ENCODE data around the gene IPMK.
"Not testable (repeated sequence)": the region's sequence is repeated elsewhere in the genome, so short reads cannot be mapped to it uniquely, and the experiment has no call there.

IPMK gene

DNA sequence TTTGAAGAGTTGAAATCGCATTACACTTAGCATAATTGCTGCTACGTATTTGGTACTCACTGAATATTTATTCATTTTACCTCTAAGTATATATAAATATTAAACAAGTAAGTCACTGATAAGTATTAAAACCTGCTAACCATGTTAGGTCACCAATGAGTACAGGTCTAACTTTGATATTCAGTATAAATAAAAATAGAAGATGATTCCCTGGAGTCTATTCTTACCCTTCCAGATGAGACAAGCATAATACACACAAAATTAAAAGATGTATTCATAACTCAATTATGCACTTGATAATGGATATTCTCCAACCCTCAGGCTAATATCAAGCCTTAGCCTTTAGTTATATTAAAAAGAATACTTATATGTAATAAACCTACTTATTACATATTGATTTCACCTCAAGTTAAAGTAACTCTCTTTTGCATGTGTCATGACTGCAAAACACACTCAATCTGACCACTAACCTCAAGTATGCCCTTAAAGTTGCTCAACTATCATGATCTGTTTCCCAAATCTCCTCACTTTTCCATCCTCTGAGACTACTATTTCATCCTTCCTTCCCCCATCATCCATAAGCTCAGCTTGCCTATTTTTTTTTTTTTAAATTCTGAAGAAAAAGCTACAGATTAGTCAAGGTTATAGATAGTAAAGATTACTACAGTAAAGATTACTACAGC is 46.8 kb downstream of the IPMK start:
- DNase-seq, result no peak

DNA sequence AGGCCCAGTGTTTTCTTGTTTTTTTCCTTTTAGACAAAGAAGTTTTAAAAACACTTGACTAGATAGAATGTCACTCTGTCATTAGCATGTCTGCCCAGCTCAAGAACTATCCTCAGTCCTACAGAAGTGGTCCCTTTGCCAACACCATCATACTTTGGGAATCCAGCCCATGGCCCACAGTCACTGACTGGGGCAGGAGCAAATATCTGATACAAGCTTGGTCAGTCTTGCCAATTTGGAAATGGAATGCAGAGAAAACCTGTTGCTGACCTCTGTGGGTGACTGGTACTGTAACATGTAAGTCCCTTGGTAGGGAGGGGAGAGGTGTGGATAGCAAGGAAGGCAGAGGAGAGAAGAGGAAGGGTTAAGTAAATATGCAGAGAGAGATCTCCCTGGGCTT is 47.8 kb downstream of the IPMK start:
- DNase-seq, result no peak

DNA sequence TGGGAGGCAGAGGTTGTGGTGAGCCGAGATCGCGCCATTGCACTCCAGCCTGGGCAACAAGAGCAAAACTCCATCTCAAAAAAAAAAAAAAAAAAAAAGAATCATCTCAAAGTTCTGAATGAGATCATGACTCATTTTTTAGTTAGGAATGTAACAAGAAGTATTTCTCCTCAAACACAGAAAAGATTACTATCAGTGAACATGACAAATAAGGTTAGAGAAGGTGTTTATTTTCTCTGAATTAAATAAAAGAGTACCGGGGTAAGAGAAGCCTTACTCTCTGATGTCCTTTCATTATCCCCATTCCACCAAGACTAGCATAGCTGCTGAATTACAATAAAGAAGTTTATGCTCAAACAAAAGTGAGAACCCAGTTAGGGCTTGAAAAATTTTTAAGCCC is 50.1 kb downstream of the IPMK start:
- DNase-seq, result no peak

DNA sequence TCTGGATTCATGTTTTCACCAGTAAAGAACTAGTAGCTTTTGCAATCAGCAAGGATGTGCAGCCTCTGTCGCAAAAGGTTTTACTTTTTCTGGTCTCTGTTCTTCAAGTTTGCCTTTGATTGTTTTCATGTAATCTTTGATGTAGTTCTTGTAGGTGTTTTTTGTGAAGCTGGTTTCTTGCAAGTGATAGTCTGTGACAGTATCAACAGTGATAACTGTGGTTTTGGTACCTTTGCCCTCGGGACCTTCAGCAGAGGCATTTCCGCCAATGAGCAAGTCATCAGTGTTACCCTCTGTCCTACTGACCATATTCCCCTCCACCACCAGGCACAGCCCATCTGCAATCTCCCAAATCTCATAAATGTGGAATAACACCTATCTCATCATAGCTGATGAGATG is 55.1 kb downstream of the IPMK start:
- no peak for DNase-seq

DNA sequence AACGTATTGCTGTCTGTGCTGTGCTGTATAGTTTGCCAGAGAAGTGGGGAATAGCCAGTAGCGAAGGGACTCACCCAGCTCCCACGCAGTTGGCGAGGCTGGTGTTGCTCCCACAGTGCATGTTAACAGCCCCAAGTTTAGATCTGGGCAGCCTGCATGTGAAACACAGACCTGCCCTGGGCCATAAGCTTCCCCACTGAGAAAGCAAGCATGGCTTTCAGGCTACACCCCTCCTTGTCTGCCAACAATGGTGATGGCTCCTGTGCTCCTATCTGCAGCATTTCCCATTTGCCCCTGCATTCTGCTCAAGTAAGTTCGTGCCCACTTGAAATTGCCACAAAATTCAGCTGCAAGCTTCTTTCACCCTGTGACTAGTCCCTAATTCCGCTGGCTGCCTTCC is 57.5 kb downstream of the IPMK start:
- no peak for DNase-seq

DNA sequence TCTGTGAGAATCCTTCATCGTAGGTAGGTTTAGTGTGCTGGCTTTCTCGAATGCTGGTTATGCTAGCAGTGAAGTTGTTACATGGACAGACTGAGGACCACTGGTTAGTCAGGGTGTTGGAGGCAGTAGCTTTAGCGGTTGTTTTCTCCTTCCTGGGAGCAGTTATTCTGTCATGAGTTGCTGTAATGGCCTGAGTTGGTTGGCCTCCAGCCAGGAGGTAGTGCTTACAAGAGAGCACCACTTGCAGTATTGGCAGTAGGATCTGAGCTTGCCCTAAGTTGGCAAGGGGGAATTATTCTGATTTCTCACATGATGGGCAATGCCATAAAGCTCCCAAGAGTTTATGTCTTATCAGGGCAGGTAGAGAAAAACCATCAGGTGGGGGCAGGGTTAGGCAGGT is 58.0 kb downstream of the IPMK start:
- no peak for DNase-seq

DNA sequence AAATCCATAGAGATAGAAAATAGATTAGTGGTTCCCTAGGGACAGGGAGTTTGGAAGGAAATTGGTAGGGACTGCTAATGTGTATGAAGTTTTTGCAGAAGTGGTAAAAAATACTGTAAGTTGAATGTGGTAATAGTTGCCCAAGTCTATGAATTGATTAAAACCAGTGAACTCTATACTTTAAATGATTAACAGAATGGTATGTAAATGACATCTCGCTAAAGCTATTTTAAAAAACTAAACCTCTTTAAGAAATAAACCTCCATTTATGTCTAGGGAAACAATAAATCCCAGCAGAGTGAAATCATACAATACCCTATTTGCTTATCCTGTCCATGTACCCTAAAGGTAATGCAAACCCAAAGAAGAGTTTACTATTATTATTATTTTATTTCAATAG is 61.4 kb downstream of the IPMK start:
- DNase-seq, result no peak

DNA sequence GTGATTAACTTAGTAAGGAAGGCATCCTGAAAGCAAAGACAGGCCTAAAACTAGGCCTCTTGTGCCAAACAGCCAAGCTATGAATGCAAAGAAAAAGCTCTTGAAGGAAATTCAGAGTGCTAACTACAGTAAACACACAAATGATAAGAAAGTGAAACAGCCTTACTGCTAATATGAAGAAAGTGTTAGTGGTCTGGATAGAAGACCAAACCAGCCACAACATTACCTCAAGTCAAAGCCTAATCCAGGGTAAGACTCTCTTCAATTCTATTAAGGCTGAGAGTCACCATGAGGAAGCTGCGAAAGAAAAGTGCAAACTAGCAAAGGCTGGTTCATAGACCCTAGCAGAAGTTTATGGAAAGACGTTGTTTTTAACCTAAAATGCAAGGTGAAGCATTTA is 66.0 kb downstream of the IPMK start:
- DNase-seq, result no peak

DNA sequence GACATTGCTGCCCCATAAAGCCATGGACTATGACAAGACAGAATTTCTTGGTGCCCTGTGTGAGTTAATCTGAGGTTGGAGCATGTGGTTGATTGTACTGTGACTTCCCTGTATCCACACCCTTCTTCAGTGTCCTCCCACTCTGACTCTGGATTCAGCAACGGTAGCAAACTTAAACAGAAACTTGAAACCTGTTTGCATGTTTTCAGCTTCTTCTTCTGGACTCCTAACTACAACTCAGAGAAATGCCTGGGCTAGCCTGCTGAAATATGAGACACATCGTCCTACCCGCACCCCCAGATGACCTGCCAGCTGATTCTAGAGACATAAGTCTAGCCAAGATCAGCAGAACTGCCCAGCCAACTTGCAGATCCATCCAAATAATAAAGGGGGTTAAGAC is 78.4 kb downstream of the IPMK start:
- DNase-seq, result no peak

DNA sequence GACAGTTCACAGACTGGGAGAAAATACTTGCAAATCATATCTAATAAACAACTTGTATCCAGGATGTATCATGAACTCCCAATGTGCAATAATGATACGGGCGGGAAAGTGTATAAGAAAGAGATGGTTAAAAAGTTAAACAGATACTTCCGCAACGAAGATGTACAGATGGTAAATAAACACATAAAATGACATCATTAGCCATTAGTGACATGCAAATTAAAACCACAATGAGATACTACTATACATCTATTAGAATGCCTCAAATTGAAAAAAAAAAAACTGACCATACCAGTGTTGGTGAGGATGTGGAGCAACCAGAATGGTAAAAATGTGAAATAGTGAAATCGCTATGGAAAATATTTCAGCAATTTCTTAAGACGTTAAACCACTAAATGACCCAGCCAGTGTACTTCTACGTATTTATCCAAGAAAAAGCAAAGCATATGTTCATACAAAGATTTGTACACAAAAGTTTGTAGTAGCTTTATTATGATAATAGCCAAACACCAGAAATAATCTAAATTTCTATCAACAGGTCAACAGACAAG is 83.5 kb downstream of the IPMK start:
- no peak for DNase-seq

DNA sequence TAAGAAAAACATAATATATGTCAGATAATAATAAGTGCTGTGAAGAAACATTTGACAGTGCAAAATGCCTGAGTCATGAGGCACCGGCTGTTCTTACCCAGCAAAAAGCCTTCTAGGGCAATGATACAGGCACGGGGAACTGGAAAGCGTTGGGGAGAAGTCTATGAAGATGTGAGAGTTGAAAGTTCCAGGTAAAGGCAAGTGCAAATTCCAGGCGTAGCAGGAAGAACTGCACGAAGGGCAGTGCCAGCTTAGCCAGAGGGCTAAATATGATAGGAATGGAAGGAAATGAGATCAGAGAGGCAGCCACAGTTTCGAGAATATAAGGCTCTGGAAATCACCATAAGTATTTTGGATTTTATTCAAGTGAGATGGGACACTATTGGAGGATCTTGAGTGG is 87.0 kb downstream of the IPMK start:
- DNase-seq, result no peak

DNA sequence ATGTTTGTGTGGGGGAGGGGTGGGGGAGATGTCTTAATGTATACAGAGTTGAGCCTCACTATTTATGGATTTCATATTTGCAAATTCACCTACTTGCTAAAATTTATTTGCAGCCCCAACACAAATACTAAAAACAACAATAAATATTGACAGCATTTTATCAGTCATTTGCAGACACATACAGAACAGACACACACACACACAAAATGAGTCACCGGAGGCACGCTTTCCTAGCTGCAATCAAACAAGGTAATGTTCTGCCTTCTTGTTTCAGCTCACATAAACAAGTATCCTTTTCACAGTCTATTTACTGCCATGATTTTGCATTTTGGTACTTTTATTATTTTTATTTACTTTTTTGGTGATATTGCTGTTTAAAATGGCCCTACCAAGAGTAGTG is 88.5 kb downstream of the IPMK start:
- DNase-seq, result no peak

DNA sequence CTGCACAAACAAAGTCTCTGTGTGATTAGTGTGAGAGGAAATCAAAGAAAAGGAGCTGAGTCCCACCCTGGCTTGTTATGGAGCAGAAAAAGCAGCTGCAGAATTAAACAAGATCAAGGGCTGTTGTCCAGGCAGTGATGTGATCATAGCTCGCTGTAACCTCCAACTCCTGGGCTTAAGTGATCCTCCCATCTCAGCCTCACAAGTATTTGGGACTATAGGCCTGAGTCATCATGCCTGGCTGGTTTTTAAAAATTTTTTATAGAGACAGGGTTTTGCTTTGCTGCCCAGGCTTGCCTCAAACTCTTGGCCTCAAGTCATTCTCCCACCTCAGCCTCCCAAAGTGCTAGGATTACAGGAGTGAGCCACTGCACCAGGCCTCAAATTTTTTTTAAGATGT is 88.9 kb downstream of the IPMK start:
- DNase-seq, result no peak

DNA sequence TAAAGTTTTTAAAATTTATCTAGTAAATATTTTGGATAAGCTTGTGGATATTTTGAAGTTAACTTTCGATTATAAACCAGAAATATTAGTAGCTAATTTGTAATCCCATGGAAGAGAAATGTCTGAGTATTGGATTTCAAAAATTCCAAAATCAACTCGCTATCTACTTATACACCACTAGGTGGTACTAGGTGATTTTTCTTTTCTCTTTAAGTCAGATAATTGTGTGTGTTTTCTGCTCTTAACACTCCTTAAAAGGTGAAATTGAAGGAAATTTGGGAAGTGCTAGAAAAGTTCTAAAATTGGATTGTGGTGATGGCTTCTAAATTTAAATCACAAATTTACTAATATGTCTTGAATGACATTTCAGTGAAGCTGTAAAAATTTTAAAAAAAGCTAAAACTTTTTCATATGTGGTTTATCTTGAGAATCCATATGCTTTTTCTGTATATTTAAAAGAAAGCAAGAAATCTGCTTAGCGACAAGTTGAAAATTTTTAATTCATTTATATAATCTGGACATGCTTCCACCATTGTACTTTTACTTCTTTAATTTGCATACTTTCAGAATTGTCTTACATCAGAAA is 90.2 kb downstream of the IPMK start:
- DNase-seq, result no peak

DNA sequence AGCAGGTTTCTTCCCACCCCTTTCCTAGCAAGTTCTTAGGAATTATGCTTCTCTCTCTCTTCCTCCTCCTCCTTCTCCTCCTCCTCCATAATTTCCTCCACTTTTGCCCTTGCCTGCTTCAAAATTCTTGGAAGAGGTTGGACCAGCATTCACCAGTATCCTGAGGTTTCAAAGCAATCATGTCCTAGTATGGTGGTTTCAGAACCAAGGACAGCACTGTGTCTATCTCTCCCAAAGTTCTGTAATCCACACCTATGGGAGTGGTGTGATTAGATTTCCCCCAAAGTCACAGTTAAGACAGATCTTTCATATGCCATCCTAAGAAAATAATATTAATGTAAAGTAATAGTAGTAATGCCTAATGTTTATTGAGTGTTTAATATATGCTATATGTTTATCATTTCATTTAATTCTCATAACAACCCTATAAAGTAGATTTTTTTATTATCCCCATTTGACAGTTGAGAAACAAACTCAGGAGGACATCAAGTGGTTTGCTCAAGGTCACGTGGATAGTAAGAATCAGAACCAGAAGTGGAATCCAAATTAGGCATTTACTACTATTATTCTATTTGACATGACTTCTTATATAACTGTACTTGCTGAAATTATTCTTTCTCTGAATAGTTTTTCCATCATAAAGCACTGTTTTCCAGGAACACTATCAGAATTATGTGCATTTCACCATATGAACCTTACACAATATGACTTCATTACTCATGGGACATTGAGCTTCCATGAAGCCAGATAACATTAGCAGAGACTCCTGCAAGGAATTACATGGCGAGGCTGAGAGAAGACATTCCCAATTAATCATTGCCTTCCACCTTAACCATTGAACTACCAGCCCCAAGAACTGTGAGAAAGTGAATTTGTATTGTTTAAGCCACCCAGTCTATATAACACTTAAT is 91.4 kb downstream of the IPMK start:
- no peak for DNase-seq

DNA sequence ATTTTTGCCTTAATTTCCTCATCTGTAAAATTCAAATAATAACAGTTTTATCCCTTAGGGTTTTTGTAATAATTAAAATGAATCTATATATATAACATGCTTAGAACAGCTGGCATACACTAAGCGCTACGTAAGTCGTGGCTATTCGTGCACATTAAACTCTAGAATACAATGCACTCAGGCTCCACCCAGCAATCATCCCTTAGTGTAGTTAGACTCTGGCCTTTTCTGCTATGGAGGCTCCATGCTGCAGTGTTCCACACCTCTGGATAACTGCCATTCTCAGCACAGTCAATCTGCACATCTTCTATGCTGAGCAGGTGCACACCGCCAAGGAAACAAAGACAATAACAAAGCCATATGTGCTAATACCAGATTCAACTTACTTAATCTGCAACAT is 92.9 kb downstream of the IPMK start:
- no peak for DNase-seq

DNA sequence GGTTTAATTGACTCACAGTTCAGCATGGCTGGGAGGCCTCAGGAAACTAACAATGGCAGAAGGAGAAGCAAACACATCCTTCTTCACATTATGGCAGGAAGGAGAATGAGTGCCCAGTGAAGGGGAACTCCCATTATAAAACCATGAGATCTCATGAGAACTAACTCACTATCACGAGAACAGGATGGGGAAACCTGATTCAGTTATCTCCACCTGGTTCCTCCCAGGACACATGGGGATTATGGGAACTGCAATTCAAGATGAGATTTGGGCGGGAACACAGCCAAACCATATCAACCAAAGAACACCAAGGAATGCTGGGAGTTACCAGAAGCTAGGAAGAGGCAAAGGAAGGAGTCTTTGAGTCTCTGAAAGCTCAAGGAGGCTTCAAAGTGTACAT is 94.3 kb downstream of the IPMK start:
- no peak for DNase-seq

DNA sequence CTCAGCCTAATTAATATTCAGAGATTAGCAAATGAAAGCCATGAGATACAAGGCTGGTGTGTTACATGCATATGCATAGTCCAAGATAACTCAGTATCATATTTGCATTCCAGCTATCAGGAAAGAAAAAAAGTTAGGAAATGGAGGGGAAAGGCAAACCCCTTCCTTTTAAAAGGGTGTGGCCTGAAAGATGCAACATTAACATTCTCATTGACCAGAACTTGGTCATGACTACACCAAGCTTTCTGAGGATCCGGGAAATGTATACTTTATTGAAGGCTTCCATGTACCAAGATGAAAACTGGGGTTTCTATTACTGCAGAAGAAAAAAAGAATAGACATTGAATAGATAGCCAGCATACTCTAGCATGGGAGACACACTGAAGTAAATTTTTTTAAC is 96.5 kb downstream of the IPMK start:
- no peak for DNase-seq

DNA sequence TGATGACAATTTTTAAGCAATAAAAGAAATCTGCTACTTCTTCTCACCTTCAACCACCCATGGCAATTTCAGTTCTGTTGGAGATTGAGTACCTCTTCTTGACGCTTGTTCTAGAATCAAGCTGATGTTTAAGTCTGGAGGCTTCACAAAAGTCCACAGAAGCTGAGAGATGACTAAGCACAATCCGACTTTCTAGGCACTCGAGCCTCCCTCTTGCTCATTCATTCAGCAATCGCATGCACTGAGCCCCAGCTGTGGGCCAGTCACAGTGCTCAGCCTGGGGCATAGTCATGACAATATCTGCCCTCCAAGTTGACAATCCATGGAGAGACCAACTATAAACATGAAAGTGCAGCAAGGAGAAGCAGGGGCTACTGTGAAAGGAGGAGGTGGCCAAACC is 103.2 kb downstream of the IPMK start:
- no peak for DNase-seq

DNA sequence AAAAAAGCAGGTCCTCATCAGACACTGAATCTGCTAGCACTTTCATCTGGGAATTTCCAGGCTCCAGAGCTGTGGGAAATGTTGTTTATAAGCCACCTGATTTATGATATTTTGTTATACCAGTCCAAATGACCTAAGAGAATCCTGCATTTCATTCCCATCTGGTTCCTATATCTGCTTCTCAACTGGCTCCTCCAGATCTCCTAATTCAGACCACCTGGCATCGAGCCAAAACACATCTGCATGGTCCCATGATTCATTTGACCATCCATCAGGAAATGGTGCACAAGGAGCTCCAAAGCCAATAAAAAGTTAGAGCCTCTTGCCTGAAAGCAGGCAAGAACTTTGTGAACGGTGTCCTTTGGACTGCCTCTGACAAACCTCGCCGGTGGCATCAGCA is 108.9 kb downstream of the IPMK start:
- DNase-seq, result no peak

DNA sequence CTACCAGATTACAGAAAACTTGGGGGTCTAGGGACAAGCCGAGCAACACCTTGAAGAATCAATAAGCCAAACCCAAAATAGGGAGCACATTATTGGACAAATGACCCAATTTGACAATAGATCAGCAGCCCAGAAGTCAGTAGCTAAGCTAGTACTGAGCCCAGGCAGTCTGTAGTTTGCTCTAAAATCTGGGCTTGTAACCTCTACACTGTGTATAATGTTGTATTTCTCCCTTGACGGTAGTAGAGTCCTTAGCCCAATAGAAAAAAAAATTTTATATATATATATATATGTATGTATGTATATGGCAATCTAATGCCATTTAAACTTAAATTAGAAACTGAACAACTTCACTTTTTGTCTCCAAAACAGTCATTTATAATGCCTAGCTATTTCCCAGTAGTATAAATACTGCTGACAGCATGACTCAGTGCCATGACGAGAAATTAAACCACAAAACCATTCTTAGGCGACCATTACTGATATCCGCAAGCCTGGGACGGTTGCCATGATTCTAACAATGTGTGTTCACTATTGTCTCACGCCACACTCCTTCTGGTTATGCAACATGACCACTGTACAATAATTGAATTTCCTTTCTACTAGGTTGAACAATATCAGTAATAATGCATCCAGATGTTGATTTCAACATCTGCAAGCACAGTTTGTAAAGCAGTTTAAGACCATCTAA is 110.5 kb downstream of the IPMK start:
- DNase-seq, result no peak

DNA sequence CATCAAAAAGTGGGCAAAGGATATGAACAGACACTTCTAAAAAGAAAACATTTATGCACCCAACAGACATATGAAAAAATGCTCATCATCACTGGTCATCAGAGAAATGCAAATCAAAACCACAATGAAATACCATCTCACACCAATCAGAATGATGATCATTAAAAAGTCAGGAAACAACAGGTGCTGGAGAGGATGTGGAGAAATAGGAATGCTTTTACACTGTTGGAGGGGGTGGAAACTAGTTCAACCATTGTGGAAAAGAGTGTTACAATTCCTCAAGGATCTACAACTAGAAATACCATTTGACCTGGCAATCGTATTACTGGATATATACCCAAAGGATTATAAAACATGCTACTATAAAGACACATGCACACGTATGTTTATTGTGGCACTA is 111.8 kb downstream of the IPMK start:
- not testable (repeated sequence) for DNase-seq

DNA sequence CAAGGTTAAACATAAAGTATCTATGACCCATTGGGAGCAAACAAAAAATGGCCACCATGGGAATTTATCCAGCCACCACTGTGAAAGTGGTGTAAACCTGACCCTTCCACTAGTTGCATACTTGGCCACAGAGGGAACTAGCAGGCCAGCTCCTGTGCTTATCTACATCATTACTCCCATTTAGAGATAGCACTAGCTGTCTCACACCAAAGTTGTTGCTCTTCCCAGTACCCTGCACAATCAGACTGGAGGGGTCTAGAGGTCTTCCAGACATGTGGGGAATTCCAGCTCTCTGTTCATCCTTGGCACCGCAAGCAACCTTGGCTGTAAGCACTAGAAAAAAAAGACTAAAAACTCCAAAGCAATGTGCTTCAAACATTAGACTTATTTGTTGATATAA is 113.9 kb downstream of the IPMK start:
- DNase-seq, result no peak
